HepG2 (cell line): ENCODE measurements around the gene RARA. TPM values are rescaled to one million over a fixed set of nuclear protein-coding genes. Genes with fewer than 3 reads are reported as not detected.

Source experiments
- CHD2 ChIP-seq: IDR thresholded peaks from 2 replicates; pipeline ENCODE4 v1.6.1; 2011; ENCODE audit warnings: low read depth, low read length, improper control_type of control experiment
- GATA4 ChIP-seq: sonication (generic); IDR thresholded peaks from 2 replicates; pipeline ENCODE4 v1.6.1; 2016; ENCODE audit warnings: antibody characterized with exemption, low read depth, borderline replicate concordance
- KLF12 ChIP-seq: sonication (generic); formaldehyde crosslinking; IDR thresholded peaks from 2 replicates; pipeline ENCODE4 v1.4.0; 2020; ENCODE audit warnings: missing genetic modification reagents, borderline replicate concordance
- KLF13 ChIP-seq: sonication (generic); formaldehyde crosslinking; IDR thresholded peaks from 2 replicates; pipeline ENCODE4 v1.4.0; 2020; ENCODE audit warnings: mild to moderate bottlenecking, missing genetic modification reagents
- LCORL ChIP-seq, 2 experiments: fragments of 450-650 bp in 1 of 2; sonication (generic) in 1 of 2; formaldehyde crosslinking in 1 of 2; IDR thresholded peaks; 2 replicates each; pipeline versions ENCODE4 v1.5.0 to v1.6.1; 2017 to 2020; ENCODE audit warnings: antibody characterized with exemption in 1 of 2, missing genetic modification reagents in 1 of 2
- MEIS2 ChIP-seq: sonication (generic); formaldehyde crosslinking; IDR thresholded peaks from 2 replicates; pipeline ENCODE4 v1.9.0; 2021; ENCODE audit warnings: mild to moderate bottlenecking, missing genetic modification reagents
- MIER3 ChIP-seq: IDR thresholded peaks from 2 replicates; pipeline ENCODE4 v1.6.1; 2016; ENCODE audit warnings: missing compliant biosample characterization, borderline replicate concordance
- NFRKB ChIP-seq: fragments of 450-650 bp; IDR thresholded peaks from 2 replicates; pipeline ENCODE4 v1.6.1; 2017
- NKX3-1 ChIP-seq: sonication (generic); formaldehyde crosslinking; IDR thresholded peaks from 2 replicates; pipeline ENCODE4 v1.5.0; 2020; ENCODE audit warnings: missing genetic modification reagents
- ONECUT2 ChIP-seq: sonication (generic); formaldehyde crosslinking; IDR thresholded peaks from 2 replicates; pipeline ENCODE4 v1.4.0; 2020; ENCODE audit warnings: missing genetic modification reagents
- PATZ1 ChIP-seq: sonication (generic); formaldehyde crosslinking; IDR thresholded peaks from 2 replicates; pipeline ENCODE4 v1.4.0; 2020; ENCODE audit warnings: missing genetic modification reagents
- POLR2A ChIP-seq, 2 experiments: IDR thresholded peaks; 2 replicates each; pipeline ENCODE4 v1.6.1; 2011; ENCODE audit warnings: low read depth in 2 of 2, low read length in 2 of 2, mild to moderate bottlenecking in 1 of 2, moderate library complexity in 1 of 2; ENCODE audit not compliant: insufficient read depth in 1 of 2
- PREB ChIP-seq: sonication (generic); formaldehyde crosslinking; IDR thresholded peaks from 2 replicates; pipeline ENCODE4 v1.4.0; 2020; ENCODE audit warnings: missing genetic modification reagents
- SPEN ChIP-seq: sonication (generic); formaldehyde crosslinking; IDR thresholded peaks from 2 replicates; pipeline ENCODE4 v1.5.1; 2020; ENCODE audit warnings: low read depth, mild to moderate bottlenecking, missing genetic modification reagents
- TBX2 ChIP-seq: sonication (generic); formaldehyde crosslinking; IDR thresholded peaks from 2 replicates; pipeline ENCODE4 v1.5.0; 2020; ENCODE audit warnings: missing genetic modification reagents, mild to moderate bottlenecking, borderline replicate concordance
- TFAP4 ChIP-seq: sonication (generic); IDR thresholded peaks from 2 replicates; pipeline ENCODE4 v1.6.1; 2016; ENCODE audit warnings: low read depth, borderline replicate concordance
- THYN1 ChIP-seq: sonication (generic); formaldehyde crosslinking; IDR thresholded peaks from 2 replicates; pipeline ENCODE4 v1.8.1; 2023; ENCODE audit warnings: low read depth, mild to moderate bottlenecking, moderate library complexity, missing genetic modification reagents, borderline replicate concordance
- ZNF124 ChIP-seq: sonication (generic); formaldehyde crosslinking; IDR thresholded peaks from 2 replicates; pipeline ENCODE4 v1.4.0; 2020; ENCODE audit warnings: missing genetic modification reagents
- ZNF263 ChIP-seq: sonication (generic); formaldehyde crosslinking; IDR thresholded peaks from 2 replicates; pipeline ENCODE4 v1.4.0; 2020; ENCODE audit warnings: missing genetic modification reagents
- ZNF276 ChIP-seq: sonication (generic); formaldehyde crosslinking; IDR thresholded peaks from 2 replicates; pipeline ENCODE4 v1.4.0; 2020; ENCODE audit warnings: mild to moderate bottlenecking, low read depth, missing genetic modification reagents
- ZNF564 ChIP-seq: sonication (generic); formaldehyde crosslinking; IDR thresholded peaks from 2 replicates; pipeline ENCODE4 v1.8.1; 2023; ENCODE audit warnings: mild to moderate bottlenecking, missing genetic modification reagents
- ZNF572 ChIP-seq: sonication (generic); formaldehyde crosslinking; IDR thresholded peaks from 2 replicates; pipeline ENCODE4 v1.5.1; 2020; ENCODE audit warnings: mild to moderate bottlenecking, missing genetic modification reagents
- ZNF619 ChIP-seq: sonication (generic); formaldehyde crosslinking; IDR thresholded peaks from 2 replicates; pipeline ENCODE4 v1.4.0; 2020; ENCODE audit warnings: mild to moderate bottlenecking, missing genetic modification reagents
- ZNF766 ChIP-seq: sonication (generic); formaldehyde crosslinking; IDR thresholded peaks from 2 replicates; pipeline ENCODE4 v1.5.0; 2020; ENCODE audit warnings: missing genetic modification reagents, borderline replicate concordance
- polyA plus RNA-seq, 8 experiments: library from polyadenylated mRNA; depleted of rRNA in 3 of 8; stranded (reverse) in 7 of 8; unstranded in 1 of 8; fragments of >200 nt; fragmentation: Illumina TruSeq in 4 of 8; extraction: Trizol in 4 of 8; gene quantifications; 2 replicates each; pipeline versions ENCODE4 v1.2.1 to v1.2.3, GENCODE V29; 2011 to 2016; ENCODE audit warnings: low read depth in 4 of 8, missing spikeins in 1 of 8, mixed read lengths in 1 of 8; ENCODE audit not compliant: insufficient read depth in 1 of 8
- total RNA-seq, 5 experiments: library from RNA; depleted of rRNA; stranded (reverse); fragments of >200 nt; fragmentation: Illumina TruSeq; extraction: Trizol; gene quantifications; 2 replicates each; pipeline ENCODE4 v1.2.3, GENCODE V29; 2016; ENCODE audit warnings: low read depth in 1 of 5

Gene RARA
- total and polyA plus RNA-seq, 2 of the 13 experiments (the other 11 are each of a cell fraction or from before 2014, with no cell fraction given) = 6.4 to 8.6 TPM

GRCh38 chr17:40340880-40341807 lies 32.2 kb downstream of the RARA start (continued):
- peak; percentile 98 for TF ChIP-seq PATZ1 (CRISPR knock-in tag)
- TF ChIP-seq ZNF564 (CRISPR knock-in tag) = 0 out of 2 replicates have a peak, but pooled peaks have one; percentile 13
- no peak for TF ChIP-seq THYN1
- TF ChIP-seq CHD2 = no peak
- peak; percentile 77; the same call in 1 of the 2 replicates for TF ChIP-seq TBX2
- TF ChIP-seq KLF12 (CRISPR knock-in tag) = peak; percentile 63; the same call in 1 of the 2 replicates
- no peak for TF ChIP-seq NKX3-1 (CRISPR knock-in tag)
- peak; percentile 51; the same call in 1 of the 2 replicates for TF ChIP-seq MEIS2 (CRISPR knock-in tag)
- no peak for TF ChIP-seq POLR2A (IDR thresholded peaks at IDR 0.05; ENCODE audit: insufficient read depth in 1 of 2, low read depth in 2 of 2, low read length in 2 of 2)
- TF ChIP-seq ONECUT2 (CRISPR knock-in tag) = no peak
- peak; percentile 82; the same call in 1 of the 2 replicates for TF ChIP-seq MIER3 (CRISPR knock-in tag)
- no peak for TF ChIP-seq ZNF572 (CRISPR knock-in tag)
- TF ChIP-seq ZNF124 (CRISPR knock-in tag) = no peak
- no peak for TF ChIP-seq GATA4
- no peak for TF ChIP-seq LCORL (IDR thresholded peaks at IDR 0.05)
- 0 out of 2 replicates have a peak, but pooled peaks have one; percentile 59 for TF ChIP-seq LCORL (CRISPR knock-in tag; IDR thresholded peaks at IDR 0.05)
- peak; percentile 74 for TF ChIP-seq SPEN (CRISPR knock-in tag)
- TF ChIP-seq NFRKB = no peak
- 0 out of 2 replicates have a peak, but pooled peaks have one; percentile 60 for TF ChIP-seq ZNF766 (CRISPR knock-in tag)
- TF ChIP-seq PREB (CRISPR knock-in tag) = 0 out of 2 replicates have a peak, but pooled peaks have one; percentile 54
- TF ChIP-seq ZNF263 (CRISPR knock-in tag) = peak; percentile 81
- TF ChIP-seq ZNF276 (CRISPR knock-in tag) = peak; percentile 26; the same call in 1 of the 2 replicates
- 0 out of 2 replicates have a peak, but pooled peaks have one; percentile 52 for TF ChIP-seq KLF13 (CRISPR knock-in tag)
- peak; percentile 40; the same call in 1 of the 2 replicates for TF ChIP-seq TFAP4
- no peak for TF ChIP-seq ZNF619 (CRISPR knock-in tag)
